Tibial nerve (tissue), 3 donors: ENCODE results near the gene C1orf226.

Experiments used
- EP300 ChIP-seq, 2 donors: sonication (generic); formaldehyde crosslinking; IDR thresholded peaks; one replicate each; pipeline ENCODE4 v1.6.1; 2017; ENCODE audit warnings: antibody characterized with exemption in 2 of 2, mild to moderate bottlenecking in 1 of 2
- POLR2A ChIP-seq, 2 donors: fragments of 450-650 bp; IDR thresholded peaks; one replicate each; pipeline ENCODE4 v1.6.1; 2017; ENCODE audit warnings: antibody characterized with exemption in 2 of 2, mild to moderate bottlenecking in 2 of 2, moderate library complexity in 2 of 2

DNA sequence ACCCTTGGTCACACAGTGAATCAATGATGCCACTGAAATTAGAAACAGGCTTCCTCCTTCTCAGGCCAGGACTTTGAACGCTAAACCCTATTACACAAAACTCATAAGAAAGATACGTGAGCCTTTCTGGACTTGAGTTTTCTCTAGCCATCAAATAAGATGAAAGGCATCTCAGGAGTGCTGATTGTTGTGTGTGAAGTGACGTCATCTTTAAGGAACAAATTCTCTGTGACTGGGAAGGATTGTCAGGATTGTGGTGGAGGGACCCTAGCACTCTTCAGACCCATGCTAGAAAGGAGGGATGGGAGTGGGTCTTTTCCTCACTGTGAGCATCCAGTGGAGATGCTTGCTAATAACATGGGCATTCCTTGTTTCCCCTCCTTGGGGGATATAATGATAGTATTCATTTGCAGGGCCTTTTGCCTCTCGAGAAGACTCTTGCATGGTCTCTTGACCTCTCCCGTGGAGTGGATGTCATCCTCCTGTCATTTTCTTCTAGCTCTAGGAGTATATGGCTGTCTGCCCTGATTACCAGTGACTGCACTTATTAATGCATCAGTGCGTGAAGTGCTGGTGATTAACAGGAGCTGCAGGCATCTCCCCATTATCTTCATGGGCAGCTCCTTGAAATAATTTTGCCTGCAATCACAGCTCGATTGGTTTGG lies 44.8 kb upstream of the C1orf226 start:
- no peak for TF ChIP-seq POLR2A (IDR thresholded peaks at IDR 0.05)
- TF ChIP-seq EP300 (IDR thresholded peaks at IDR 0.05), result no peak
